ENCODE measurements around the gene CCDC142.
"Not testable (repeated sequence)": the region's sequence is repeated elsewhere in the genome, so short reads cannot be mapped to it uniquely, and the experiment has no call there.

CCDC142 gene

DNA sequence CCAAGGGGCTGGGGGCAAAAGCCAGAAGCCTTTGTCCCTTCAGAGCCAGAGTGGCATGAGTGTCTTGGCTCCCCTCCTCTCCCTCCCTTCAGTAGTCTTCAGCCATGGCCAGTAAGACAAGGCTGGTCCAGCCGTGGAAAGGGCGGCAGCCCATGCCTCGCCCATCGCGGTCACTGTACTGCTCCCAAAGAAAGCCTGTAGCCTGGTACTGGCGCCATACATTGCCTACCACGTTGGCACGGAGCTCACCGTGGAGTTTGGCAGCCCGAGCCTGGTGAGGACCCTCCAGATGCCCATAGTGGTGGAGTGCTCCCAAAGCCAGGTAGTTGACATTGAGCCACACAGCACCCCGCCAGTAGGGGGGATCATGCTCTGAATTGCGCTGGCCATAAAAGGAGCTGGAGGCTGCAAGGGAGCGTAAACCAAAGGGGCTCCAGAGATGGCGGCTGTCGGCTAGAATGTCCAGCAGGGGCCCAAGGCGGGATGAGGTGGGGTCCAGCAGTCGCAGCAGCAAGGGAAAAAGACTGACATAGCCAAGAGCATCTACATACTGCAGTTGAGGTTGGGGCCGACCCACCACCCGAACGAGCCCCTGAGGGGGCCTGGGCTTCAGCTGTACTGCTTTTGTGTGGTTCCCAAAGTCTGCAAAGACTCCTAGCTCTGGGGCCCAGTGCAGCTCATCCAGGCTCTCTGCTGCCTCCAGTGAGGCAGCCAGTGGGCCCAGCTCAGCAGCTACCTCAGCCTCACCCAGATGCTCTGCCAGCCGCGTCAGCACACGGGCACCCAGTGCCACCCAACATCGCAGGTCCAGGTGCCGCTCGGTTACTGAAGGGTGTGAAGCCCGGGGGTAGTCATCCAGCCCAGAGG, 21.4 kb downstream of the CCDC142 start:
- H3K23ac ChIP-seq (ENCODE audit: low read depth, low read length, poor library complexity) = peak overlapping the region; percentile 95
- H2BK5ac ChIP-seq (ENCODE audit: low read length) = no peak overlapping the region
- no peak overlapping the region for H2AFZ ChIP-seq (ENCODE audit: low read length)
- no peak overlapping the region for H3K18ac ChIP-seq (ENCODE audit: low read length)
- WGBS, 2 donors (ENCODE audit: extremely low coverage in 2 of 2, insufficient read length in 2 of 2, insufficient replicate concordance in 1 of 2) = no CpG with 5 or more reads among the region's 27 CpGs
- no peaks in the 10 kb centered on the region for H3K9me3 ChIP-seq (replicated peaks in 1 of 2; ENCODE audit: control insufficient read depth in 2 of 2, insufficient read depth in 1 of 2, low read depth in 1 of 2, low read length in 2 of 2)
- DNase-seq (ENCODE audit: low spot score) = no peak
- H3K4me1 ChIP-seq (ENCODE audit: control insufficient read depth in 2 of 2, insufficient read depth in 1 of 2, low read depth in 1 of 2, low read length in 2 of 2) = peaks cover 9 to 16% of the 10 kb centered on the region in 2 donors
- H3K4me2 ChIP-seq (ENCODE audit: insufficient read depth, low read length, poor library complexity, severe bottlenecking) = no peak overlapping the region
- H3K4ac ChIP-seq (ENCODE audit: low read length) = no peak overlapping the region
- H3K27ac ChIP-seq (replicated peaks; ENCODE audit: low read length) = no peak overlapping the region
- peaks cover 13% of the 10 kb centered on the region for H3K79me1 ChIP-seq (ENCODE audit: low read depth, low read length)
- H4K91ac ChIP-seq (ENCODE audit: low read depth, low read length, poor library complexity) = no peak overlapping the region
- no peak overlapping the region for H2BK15ac ChIP-seq (ENCODE audit: low read length)
- no peak overlapping the region for H3K9ac ChIP-seq (ENCODE audit: low read depth, low read length, poor library complexity)
- no peak overlapping the region for H4K8ac ChIP-seq (ENCODE audit: low read depth, low read length)
- no peak overlapping the region for H2BK12ac ChIP-seq (ENCODE audit: low read length)
- no peak overlapping the region for H3K14ac ChIP-seq (ENCODE audit: low read length)
- H3K27me3 ChIP-seq (ENCODE audit: control insufficient read depth in 3 of 3, insufficient read depth in 3 of 3, low read depth in 1 of 3, low read length in 3 of 3) = no peaks in the 10 kb centered on the region
- no peak overlapping the region for H2AK5ac ChIP-seq (ENCODE audit: low read depth, low read length)
- peak overlapping the region in 1 of 2 donors; percentile 49 for H3K4me3 ChIP-seq (ENCODE audit: low read length in 2 of 2)
- H2BK120ac ChIP-seq (ENCODE audit: low read depth, low read length) = no peak overlapping the region
- H3K36me3 ChIP-seq (replicated peaks in 1 of 2; ENCODE audit: control insufficient read depth in 2 of 2, insufficient read depth in 2 of 2, low read length in 2 of 2) = peaks cover 24 to 40% of the 10 kb centered on the region in 2 donors

- H2BK12ac ChIP-seq (ENCODE audit: low read length); H3K23ac ChIP-seq (ENCODE audit: low read depth, low read length, poor library complexity); H2BK15ac ChIP-seq (ENCODE audit: low read length); H3K4ac ChIP-seq (ENCODE audit: low read length); H4K91ac ChIP-seq (ENCODE audit: low read depth, low read length, poor library complexity); H3K27ac ChIP-seq (replicated peaks; ENCODE audit: low read length); H2BK5ac ChIP-seq (ENCODE audit: low read length); H3K4me3 ChIP-seq (ENCODE audit: low read length in 2 of 2); DNase-seq (ENCODE audit: low spot score); H4K8ac ChIP-seq (ENCODE audit: low read depth, low read length); H3K14ac ChIP-seq (ENCODE audit: low read length); H2AK5ac ChIP-seq (ENCODE audit: low read depth, low read length); H2AFZ ChIP-seq (ENCODE audit: low read length); H2BK120ac ChIP-seq (ENCODE audit: low read depth, low read length); H3K18ac ChIP-seq (ENCODE audit: low read length); H3K9me3 ChIP-seq (replicated peaks in 1 of 2; ENCODE audit: control insufficient read depth in 2 of 2, insufficient read depth in 1 of 2, low read depth in 1 of 2, low read length in 2 of 2); H3K4me2 ChIP-seq (ENCODE audit: insufficient read depth, low read length, poor library complexity, severe bottlenecking); H3K27me3 ChIP-seq (ENCODE audit: control insufficient read depth in 3 of 3, insufficient read depth in 3 of 3, low read depth in 1 of 3, low read length in 3 of 3); H3K9ac ChIP-seq (ENCODE audit: low read depth, low read length, poor library complexity): not testable (repeated sequence)
- no CpG with 5 or more reads among the region's 10 CpGs for WGBS, 2 donors (ENCODE audit: extremely low coverage in 2 of 2, insufficient read length in 2 of 2, insufficient replicate concordance in 1 of 2)
- peaks cover 10 to 22% of the 10 kb centered on the region in 2 donors for H3K4me1 ChIP-seq (ENCODE audit: control insufficient read depth in 2 of 2, insufficient read depth in 1 of 2, low read depth in 1 of 2, low read length in 2 of 2)
- peaks cover 24 to 43% of the 10 kb centered on the region in 2 donors for H3K36me3 ChIP-seq (replicated peaks in 1 of 2; ENCODE audit: control insufficient read depth in 2 of 2, insufficient read depth in 2 of 2, low read length in 2 of 2)
- H3K79me1 ChIP-seq (ENCODE audit: low read depth, low read length) = peaks cover 15% of the 10 kb centered on the region
Observed at GRCh38 chr2:74460187-74460586, 22.6 kb downstream of the CCDC142 start.

GRCh38 chr2:74459503-74460118, 23.2 kb downstream of the CCDC142 start:
- not testable (repeated sequence) for H4K91ac ChIP-seq (ENCODE audit: low read depth, low read length, poor library complexity); H4K8ac ChIP-seq (ENCODE audit: low read depth, low read length); H3K27ac ChIP-seq (replicated peaks; ENCODE audit: low read length); H2BK120ac ChIP-seq (ENCODE audit: low read depth, low read length); DNase-seq (ENCODE audit: low spot score); H2BK15ac ChIP-seq (ENCODE audit: low read length); H3K4me2 ChIP-seq (ENCODE audit: insufficient read depth, low read length, poor library complexity, severe bottlenecking); H3K9me3 ChIP-seq (replicated peaks in 1 of 2; ENCODE audit: control insufficient read depth in 2 of 2, insufficient read depth in 1 of 2, low read depth in 1 of 2, low read length in 2 of 2); H3K4ac ChIP-seq (ENCODE audit: low read length); H3K27me3 ChIP-seq (ENCODE audit: control insufficient read depth in 3 of 3, insufficient read depth in 3 of 3, low read depth in 1 of 3, low read length in 3 of 3); H2BK5ac ChIP-seq (ENCODE audit: low read length); H3K18ac ChIP-seq (ENCODE audit: low read length); H2AFZ ChIP-seq (ENCODE audit: low read length); H3K9ac ChIP-seq (ENCODE audit: low read depth, low read length, poor library complexity); H2AK5ac ChIP-seq (ENCODE audit: low read depth, low read length); H2BK12ac ChIP-seq (ENCODE audit: low read length); H3K14ac ChIP-seq (ENCODE audit: low read length)
- H3K79me1 ChIP-seq (ENCODE audit: low read depth, low read length) = peaks cover 11% of the 10 kb centered on the region
- 100% methylated on average over 1 of the region's 13 CpGs; no CpG with 5 or more reads in 1 of the 2 donors for WGBS, 2 donors (ENCODE audit: extremely low coverage in 2 of 2, insufficient read length in 2 of 2, insufficient replicate concordance in 1 of 2)
- H3K36me3 ChIP-seq (replicated peaks in 1 of 2; ENCODE audit: control insufficient read depth in 2 of 2, insufficient read depth in 2 of 2, low read length in 2 of 2) = peaks cover 24 to 43% of the 10 kb centered on the region in 2 donors
- peak overlapping the region; percentile 25 for H3K23ac ChIP-seq (ENCODE audit: low read depth, low read length, poor library complexity)
- H3K4me1 ChIP-seq (ENCODE audit: control insufficient read depth in 2 of 2, insufficient read depth in 1 of 2, low read depth in 1 of 2, low read length in 2 of 2) = peaks cover 10 to 22% of the 10 kb centered on the region in 2 donors
- H3K4me3 ChIP-seq (ENCODE audit: low read length in 2 of 2) = peak overlapping the region; percentile 59 to 99

- Histone ChIP-seq H2BK120ac (ENCODE audit: low read depth, low read length) (no peak overlapping the region), H3K27ac (replicated peaks; ENCODE audit: low read length) (no peak overlapping the region), H3K4me3 (ENCODE audit: low read length in 2 of 2) (peak overlapping the region; percentile 92 to 99), H2BK12ac (ENCODE audit: low read length) (no peak overlapping the region), H2AFZ (ENCODE audit: low read length) (peak overlapping the region; percentile 71), H2BK5ac (ENCODE audit: low read length) (no peak overlapping the region), H3K18ac (ENCODE audit: low read length) (no peak overlapping the region), H3K27me3 (ENCODE audit: control insufficient read depth in 3 of 3, insufficient read depth in 3 of 3, low read depth in 1 of 3, low read length in 3 of 3) (no peaks in the 10 kb centered on the region), H2AK5ac (ENCODE audit: low read depth, low read length) (peak overlapping the region; percentile 77), H3K4me2 (ENCODE audit: insufficient read depth, low read length, poor library complexity, severe bottlenecking) (peak overlapping the region; percentile 87), H4K8ac (ENCODE audit: low read depth, low read length) (no peak overlapping the region), H3K14ac (ENCODE audit: low read length) (no peak overlapping the region), H4K91ac (ENCODE audit: low read depth, low read length, poor library complexity) (no peak overlapping the region), H3K4me1 (ENCODE audit: control insufficient read depth in 2 of 2, insufficient read depth in 1 of 2, low read depth in 1 of 2, low read length in 2 of 2) (peaks cover 7 to 18% of the 10 kb centered on the region in 2 donors), H3K9ac (ENCODE audit: low read depth, low read length, poor library complexity) (peak overlapping the region; percentile 86), H3K23ac (ENCODE audit: low read depth, low read length, poor library complexity) (no peak overlapping the region), H3K36me3 (replicated peaks in 1 of 2; ENCODE audit: control insufficient read depth in 2 of 2, insufficient read depth in 2 of 2, low read length in 2 of 2) (peaks cover 24 to 43% of the 10 kb centered on the region in 2 donors), H3K9me3 (replicated peaks in 1 of 2; ENCODE audit: control insufficient read depth in 2 of 2, insufficient read depth in 1 of 2, low read depth in 1 of 2, low read length in 2 of 2) (no peaks in the 10 kb centered on the region), H3K79me1 (ENCODE audit: low read depth, low read length) (peaks cover 8% of the 10 kb centered on the region), H2BK15ac (ENCODE audit: low read length) (no peak overlapping the region), H3K4ac (ENCODE audit: low read length) (no peak overlapping the region)
- no peak for DNase-seq (ENCODE audit: low spot score)
- no CpG with 5 or more reads among the region's 10 CpGs for WGBS, 2 donors (ENCODE audit: extremely low coverage in 2 of 2, insufficient read length in 2 of 2, insufficient replicate concordance in 1 of 2)
Observed at GRCh38 chr2:74458938-74459363, 23.8 kb downstream of the CCDC142 start.
